Activated CD4-positive, CD25-positive, alpha-beta regulatory T cell treated with anti-CD3 and anti-CD28 coated beads, Interleukin-2, amount 50 U/mL, for 72 hours (primary cell): ENCODE measurements around the gene WNK2.
"Not testable (repeated sequence)": the region's sequence is repeated elsewhere in the genome, so short reads cannot be mapped to it uniquely, and the experiment has no call there.

ENCODE experiments used
- DNase-seq: peaks from one replicate; pipeline ENCODE4 v3.0.0; 2021

Gene WNK2

DNA sequence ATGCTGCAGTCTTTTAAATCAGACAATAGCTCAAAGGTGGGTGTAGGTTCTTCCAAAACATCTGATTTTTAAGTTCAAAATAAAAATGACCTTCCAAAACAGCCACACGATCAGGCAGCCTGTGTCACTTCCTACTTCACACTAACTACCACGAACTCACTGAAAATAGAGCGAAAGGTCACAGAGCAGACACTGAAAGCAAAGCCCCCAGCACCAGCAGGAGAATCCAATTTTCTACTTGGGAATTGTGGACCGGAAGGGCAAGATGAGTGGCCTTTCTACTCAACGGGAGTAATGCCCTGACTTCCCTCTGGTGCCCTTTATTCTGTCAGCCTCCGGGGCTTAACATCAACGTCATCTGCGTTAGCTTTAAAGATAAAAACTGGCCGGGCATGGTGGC lies 159.7 kb downstream of the WNK2 start:
- no peak for DNase-seq

DNA sequence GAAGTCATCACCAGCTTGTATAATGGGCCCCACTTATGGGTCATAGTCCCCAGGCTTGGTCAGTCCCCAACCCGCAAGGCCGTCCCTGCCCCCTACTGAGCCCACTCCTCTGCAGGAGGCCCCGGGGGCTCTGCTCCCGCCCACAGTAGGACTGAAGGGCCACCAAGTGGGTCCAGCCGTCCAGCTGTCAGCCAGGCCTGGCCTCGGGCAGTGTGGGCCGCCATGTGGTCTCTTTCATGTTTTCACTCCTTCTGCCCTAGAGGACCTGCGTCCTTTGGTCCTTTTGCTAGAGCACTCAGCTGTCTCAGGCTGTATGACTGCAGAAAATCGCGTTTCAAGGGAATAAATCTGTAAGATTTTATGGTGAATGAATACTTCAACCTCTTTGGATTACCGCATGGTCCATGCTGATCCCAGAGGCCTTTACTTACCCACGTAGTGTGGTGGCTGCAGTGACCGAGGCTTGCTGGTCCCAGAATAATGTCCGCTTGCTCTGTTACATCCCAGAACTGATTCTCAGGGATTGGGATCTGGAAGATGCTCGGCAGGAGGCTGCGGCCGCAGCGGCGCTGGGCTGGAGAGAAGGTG lies 161.8 kb downstream of the WNK2 start:
- no peak for DNase-seq

DNA sequence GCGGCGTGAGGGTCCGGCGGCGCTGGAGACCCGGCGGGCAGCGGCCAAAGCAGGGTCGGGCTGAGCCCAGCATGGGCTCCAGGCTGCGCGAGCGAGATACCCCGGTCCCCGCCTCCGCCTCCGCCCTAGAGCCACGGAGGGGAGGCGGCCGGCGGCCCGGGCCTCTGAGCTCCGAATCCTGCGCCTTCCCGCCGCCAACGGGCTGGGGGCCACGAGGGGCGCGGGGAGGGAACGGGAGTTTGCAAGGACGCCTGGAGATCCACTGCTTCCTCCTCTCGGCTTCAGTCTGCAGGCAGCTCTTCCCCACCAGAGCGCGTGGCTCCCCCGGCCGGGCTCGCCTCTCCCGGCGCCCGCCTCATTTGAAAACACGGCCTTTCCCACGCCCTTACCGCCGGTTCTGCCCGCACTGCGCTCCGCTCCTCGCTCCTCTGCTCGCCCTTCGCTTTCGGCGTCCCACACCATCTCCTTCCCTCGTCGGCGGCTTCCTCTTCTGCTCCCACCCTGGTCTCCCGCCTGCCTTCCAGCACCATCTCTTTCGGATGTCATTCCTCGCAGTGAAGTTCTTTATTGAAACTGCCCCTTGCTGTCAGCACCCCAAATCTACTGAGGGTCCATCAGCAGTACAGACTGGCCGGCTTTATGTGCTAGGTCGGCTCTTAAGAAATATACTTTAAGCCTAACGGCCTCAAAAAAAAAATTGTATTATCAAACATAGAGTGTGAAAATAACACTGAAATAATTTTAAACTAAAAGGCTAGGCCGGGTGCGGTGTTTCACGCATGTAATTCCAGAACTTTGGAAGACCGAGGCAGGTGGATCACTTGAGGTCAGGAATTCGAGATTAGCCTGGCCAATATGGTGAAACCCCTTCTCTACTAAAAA lies 162.5 kb downstream of the WNK2 start:
- no peak for DNase-seq

- not testable (repeated sequence) for DNase-seq
These were observed 163.5 kb downstream of the WNK2 start for GRCh38 chr9:93347371-93347975.

- DNase-seq: not testable (repeated sequence)
These were observed 169.7 kb downstream of the WNK2 start for GRCh38 chr9:93353413-93354310.

DNA sequence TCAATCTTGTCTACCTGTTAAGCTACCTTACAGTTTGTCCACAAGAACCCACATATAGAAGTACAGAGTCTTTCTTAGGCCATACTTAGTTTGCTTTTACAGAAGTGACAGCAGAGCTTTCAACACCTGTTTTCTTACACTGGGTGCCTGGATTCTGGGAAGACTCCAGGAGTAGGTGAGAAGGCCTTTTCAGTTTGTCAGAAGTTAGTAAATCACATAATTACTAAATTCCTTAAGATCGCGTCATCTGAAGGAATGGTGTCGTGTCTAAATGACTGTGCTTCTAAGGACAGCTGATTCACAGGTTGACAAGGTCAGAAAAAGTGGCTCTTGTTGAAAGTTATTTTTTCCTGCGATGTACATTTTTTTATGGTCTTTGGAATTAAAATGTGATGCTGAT lies 170.5 kb downstream of the WNK2 start:
- DNase-seq: no peak

DNA sequence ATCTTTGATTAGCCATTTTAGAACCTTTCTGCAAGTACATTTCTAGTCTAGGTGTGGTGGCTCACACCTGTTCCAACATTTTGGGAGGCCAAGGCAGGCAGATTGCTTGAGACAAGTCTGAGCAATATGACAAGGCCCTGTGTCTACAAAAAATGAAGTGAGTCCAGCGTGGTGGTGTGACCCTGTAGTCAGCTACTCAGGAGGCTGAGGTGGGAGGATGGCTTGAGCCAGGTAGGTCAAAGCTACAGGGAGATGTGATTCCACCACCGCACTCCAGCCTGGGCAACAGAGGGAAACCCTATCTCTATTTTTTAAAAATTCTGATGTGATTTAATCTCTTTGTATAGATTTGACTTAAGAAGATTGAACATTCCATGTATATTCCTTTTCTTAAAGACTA lies 171.9 kb downstream of the WNK2 start:
- no peak for DNase-seq

- DNase-seq: no peak
These were observed 173.7 kb downstream of the WNK2 start for GRCh38 chr9:93357649-93358048.

GRCh38 chr9:93359907-93360306 lies 176.0 kb downstream of the WNK2 start:
- not testable (repeated sequence) for DNase-seq

DNA sequence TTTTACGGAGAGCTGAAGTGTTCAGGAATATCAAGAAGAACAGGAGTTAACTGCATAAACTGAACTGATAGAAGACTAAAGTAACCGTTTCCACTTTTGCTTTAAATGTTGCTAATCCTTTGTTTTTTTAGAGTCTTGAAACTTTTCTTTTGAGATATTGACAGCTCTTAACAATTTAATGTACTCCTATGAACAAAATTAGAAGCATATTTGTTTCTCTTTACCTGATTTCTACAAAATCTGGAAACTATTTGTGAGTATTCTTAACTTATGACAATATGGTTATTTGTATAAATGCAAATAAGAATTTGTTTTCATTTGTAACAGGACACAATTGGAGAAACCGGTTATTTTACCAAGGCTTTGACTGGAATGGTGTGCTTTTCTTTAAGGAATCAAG lies 178.1 kb downstream of the WNK2 start:
- DNase-seq: no peak

- no peak for DNase-seq
These were observed 180.9 kb downstream of the WNK2 start for GRCh38 chr9:93364734-93365426.

DNA sequence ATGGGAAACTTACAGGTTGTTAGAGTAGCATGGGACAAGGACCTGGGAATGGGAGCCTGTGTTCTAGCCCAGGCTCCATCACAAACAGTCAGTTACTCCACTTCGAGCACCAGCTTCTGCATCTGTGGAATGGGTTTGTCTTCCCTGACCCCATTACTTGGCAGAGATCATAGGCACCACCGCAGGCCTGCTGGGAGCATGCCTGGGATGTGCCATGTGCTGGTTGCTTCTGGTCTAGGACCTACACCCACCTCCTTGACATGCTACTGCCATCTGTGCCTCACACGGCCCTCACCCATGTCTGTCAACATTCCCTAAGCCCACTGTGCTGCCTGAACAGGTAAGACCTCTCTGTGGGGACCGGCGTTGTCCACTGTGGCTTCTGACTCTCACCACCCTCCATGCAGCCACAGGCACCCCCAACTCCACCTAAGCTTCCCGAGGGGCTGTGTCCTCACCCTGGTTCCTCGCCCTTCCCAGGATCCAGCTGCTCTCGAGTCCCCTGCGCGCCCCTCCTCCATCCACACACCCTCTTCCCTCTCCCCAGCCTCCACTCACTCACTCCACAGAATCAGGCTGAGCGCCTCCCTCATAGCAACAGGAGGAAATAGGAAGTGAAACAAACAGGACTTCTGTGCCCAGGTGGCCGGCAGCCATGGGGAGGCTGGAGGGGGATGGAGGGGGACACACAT lies 181.6 kb downstream of the WNK2 start:
- DNase-seq: no peak

DNA sequence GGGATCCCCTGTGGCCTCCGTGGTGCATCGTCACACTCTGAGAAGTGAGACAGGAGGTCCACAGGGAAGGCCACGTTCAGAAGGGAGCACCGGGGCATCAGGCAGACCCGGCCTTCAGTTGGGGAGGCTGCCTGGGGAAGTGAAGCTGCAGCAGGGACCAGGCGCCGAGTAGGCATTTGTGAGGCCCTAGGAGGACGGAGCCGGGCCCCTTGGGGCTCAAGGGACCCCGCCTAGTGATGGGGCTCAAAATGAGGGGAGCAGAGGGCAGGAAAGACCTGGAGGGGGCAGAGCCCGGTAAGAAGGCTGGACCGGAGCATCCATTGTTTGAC lies 182.1 kb downstream of the WNK2 start:
- no peak for DNase-seq

- not testable (repeated sequence) for DNase-seq
These were observed 182.5 kb downstream of the WNK2 start for GRCh38 chr9:93366486-93366885.

GRCh38 chr9:93368437-93368836 lies 184.5 kb downstream of the WNK2 start:
- no peak for DNase-seq

DNA sequence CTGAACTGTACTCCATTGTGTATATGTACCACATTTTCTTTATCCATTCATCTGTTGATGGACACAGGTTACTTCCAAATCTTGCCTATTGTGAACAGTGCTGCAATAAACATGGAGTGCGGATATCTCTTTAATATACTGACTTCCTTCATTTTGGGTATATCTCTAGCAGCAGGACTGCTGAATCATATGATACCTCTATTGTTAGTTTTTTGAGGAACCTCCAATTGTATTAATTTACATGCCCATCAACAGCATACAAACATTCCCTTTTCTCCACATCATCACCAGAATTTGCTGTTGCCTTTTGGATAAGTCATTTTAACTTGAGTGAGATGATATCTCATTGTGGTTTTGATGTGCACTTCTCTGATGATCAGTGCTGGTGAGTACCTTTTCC lies 185.7 kb downstream of the WNK2 start:
- no peak for DNase-seq
